Limb (tissue), 2 donors: ENCODE measurements around the gene KBTBD7.
A peak's percentile ranks its signal among the peaks of the same experiment; 100 is the strongest.

Experiments used
- DNase-seq, 2 donors: peaks; one replicate each; pipeline ENCODE4 v3.0.0-alpha.2; 2016; ENCODE audit errors: extremely low spot score in 2 of 2

KBTBD7 gene

GRCh38 chr13:41193919-41194824, at the start of gene KBTBD7:
Gene KBTBD7, minus strand, starts transcription at chr13:41194569. Its CDS starts 312 bp downstream, at chr13:41194257.
- DNase-seq, result peak; percentile 95

- DNase-seq, result no peak
Measured at GRCh38 chr13:41241626-41242025, 47.3 kb upstream of the KBTBD7 start.

- no peak for DNase-seq
Measured at GRCh38 chr13:41236369-41236768, 42.0 kb upstream of the KBTBD7 start.

- DNase-seq, result no peak
Measured at GRCh38 chr13:41232578-41233480, 38.5 kb upstream of the KBTBD7 start.

- no peak for DNase-seq
Measured at GRCh38 chr13:41231786-41232185, 37.4 kb upstream of the KBTBD7 start.

GRCh38 chr13:41231025-41231677, 36.8 kb upstream of the KBTBD7 start:
- DNase-seq, result no peak

- no peak for DNase-seq
Measured at GRCh38 chr13:41229356-41229755, 35.0 kb upstream of the KBTBD7 start.

GRCh38 chr13:41224113-41225110, 30.0 kb upstream of the KBTBD7 start:
- no peak for DNase-seq

- peak; percentile 15 to 45 for DNase-seq
Measured at GRCh38 chr13:41222259-41222852, 28.0 kb upstream of the KBTBD7 start.

- DNase-seq, result no peak
Measured at GRCh38 chr13:41220401-41220800, 26.0 kb upstream of the KBTBD7 start.

- DNase-seq, result no peak
Measured at GRCh38 chr13:41216160-41216559, 21.8 kb upstream of the KBTBD7 start.

- no peak for DNase-seq
Measured at GRCh38 chr13:41213919-41214318, 19.6 kb upstream of the KBTBD7 start.

GRCh38 chr13:41213316-41213715, 18.9 kb upstream of the KBTBD7 start:
- DNase-seq, result no peak

- DNase-seq, result no peak
Measured at GRCh38 chr13:41212881-41213280, 18.5 kb upstream of the KBTBD7 start.

GRCh38 chr13:41211062-41211461, 16.7 kb upstream of the KBTBD7 start:
- DNase-seq, result no peak

GRCh38 chr13:41206467-41206866, 12.1 kb upstream of the KBTBD7 start:
- DNase-seq, result no peak

GRCh38 chr13:41203810-41204209, 9.4 kb upstream of the KBTBD7 start:
- DNase-seq, result peak in 1 of 2 donors; percentile 12

- DNase-seq, result no peak
Measured at GRCh38 chr13:41200126-41200525, 5.8 kb upstream of the KBTBD7 start.

- DNase-seq, result no peak
Measured at GRCh38 chr13:41199526-41199925, 5.2 kb upstream of the KBTBD7 start.

- no peak for DNase-seq
Measured at GRCh38 chr13:41199079-41199478, 4.7 kb upstream of the KBTBD7 start.
